Fibroblast of villous mesenchyme (primary cell): ENCODE results near the gene CDH22. TPM values are rescaled to one million over a fixed set of nuclear protein-coding genes. Genes with fewer than 3 reads are reported as not detected.

Experiments
- DNase-seq: peaks from one replicate; pipeline ENCODE4 v3.0.0-alpha.2; 2010; ENCODE audit warnings: low read depth
- H3K4me3 ChIP-seq: 2 replicates; pipeline ENCODE4 v1.5.1; 2011; ENCODE audit warnings: low read depth, mild to moderate bottlenecking, low read length
- CTCF ChIP-seq: IDR thresholded peaks from 2 replicates; pipeline ENCODE4 v1.5.1; 2012; ENCODE audit warnings: low read depth, mild to moderate bottlenecking, low read length; ENCODE audit not compliant: insufficient read depth
- total RNA-seq: library from RNA; depleted of rRNA; stranded (reverse); fragments of >200 nt; gene quantifications from 2 replicates; pipeline ENCODE4 v1.2.3, GENCODE V29; 2012

The CDH22 gene
- total RNA-seq, 1 donor = not detected

DNA sequence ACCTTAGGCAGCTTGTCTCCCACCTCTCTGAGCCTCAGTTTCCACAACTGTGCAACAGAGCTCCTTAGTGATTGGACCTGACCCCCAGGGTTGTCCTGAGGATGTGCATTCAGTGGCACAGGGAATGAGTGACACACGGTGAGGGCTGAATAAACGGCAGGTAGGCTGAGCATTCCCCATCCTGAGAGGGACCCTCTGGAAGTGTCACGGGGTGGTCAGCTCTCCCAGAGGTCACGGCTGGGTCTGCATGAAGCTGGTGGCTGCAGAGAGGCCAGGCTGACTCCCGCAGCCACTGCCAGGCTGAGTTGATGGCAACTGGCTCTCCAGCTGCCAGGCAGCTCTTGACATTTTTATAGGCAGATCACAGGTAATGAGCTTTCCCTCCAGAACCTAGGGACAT, 147.6 kb downstream of the CDH22 start:
- H3K4me3 ChIP-seq = no peak overlapping the region
- no peak for DNase-seq
- no peak for TF ChIP-seq CTCF

- no peak for DNase-seq
- TF ChIP-seq CTCF = no peak
- no peak overlapping the region for H3K4me3 ChIP-seq
Measured at GRCh38 chr20:46159101-46159897, 149.0 kb downstream of the CDH22 start.

DNA sequence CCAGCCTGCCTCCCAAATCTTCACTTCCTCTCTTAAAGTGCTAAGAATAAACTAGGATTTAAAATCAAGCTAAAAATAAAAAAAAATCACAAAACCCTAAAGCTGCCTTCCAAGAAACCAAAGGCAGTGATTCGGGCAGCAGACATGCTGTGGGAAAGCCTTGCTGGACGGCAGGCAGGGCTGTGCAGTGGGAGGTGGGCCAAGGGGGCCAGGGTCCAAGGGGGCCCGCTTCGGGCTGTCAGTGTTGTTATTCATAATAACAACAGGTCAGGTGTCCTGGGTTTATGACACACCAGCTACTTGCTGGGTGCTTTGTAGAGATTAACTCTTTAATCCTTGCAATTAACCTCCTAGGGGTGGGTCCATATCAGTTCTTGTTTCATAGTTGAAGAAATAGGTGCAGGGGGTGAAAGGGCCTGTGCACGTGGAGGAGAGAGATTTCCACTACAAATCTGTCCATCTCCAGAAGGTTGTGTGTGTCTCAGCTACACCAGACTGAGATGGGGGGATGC, 149.8 kb downstream of the CDH22 start:
- DNase-seq = no peak
- no peak for TF ChIP-seq CTCF
- no peak overlapping the region for H3K4me3 ChIP-seq

GRCh38 chr20:46157625-46158024, 150.7 kb downstream of the CDH22 start:
- no peak for DNase-seq
- no peak overlapping the region for H3K4me3 ChIP-seq
- TF ChIP-seq CTCF = no peak

- TF ChIP-seq CTCF = no peak
- no peak for DNase-seq
- H3K4me3 ChIP-seq = no peak overlapping the region
Measured at GRCh38 chr20:46157076-46157592, 151.2 kb downstream of the CDH22 start.

DNA sequence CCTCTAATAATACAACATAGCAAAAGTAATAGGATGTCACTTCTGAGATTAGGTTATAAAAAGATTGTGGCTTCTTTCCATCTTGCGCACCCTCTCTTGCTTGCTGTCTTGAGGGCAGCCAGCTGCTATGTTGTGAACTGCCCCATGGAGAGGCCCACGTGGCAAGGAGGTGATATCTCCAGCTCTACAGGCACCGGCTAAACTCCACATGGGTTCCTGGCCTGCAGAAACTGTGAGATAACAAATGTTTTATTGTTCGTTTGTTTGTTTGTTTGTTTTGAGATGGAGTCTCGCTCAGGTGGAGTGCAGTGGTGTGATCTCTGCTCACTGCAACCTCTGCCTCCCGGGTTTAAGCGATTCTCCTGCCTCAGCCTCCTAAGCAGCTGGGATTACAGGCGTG, 152.2 kb downstream of the CDH22 start:
- no peak for TF ChIP-seq CTCF

DNA sequence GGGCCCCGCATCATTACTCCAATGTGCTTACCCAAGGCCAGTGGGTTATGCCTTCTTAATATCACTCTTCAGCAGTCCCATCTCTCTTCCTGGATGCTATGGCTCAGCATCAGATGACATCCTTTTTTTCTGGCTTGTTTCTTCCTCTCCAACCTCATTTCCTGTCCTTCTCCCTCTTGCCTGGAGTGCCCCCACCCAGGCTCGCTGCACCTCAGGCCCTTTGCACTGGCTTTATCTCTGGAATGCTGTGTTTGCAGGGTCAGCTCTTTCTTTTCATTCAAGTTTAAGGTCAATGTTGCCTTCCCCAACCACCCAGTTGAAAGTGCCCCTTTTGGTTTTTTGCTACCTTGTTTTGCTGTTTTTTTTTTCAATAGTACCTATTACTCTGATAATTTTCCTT, 153.5 kb downstream of the CDH22 start:
- TF ChIP-seq CTCF = no peak
- no peak overlapping the region for H3K4me3 ChIP-seq
- no peak for DNase-seq

More for the DNA sequence above, 152.2 kb downstream of the CDH22 start:
- no peak overlapping the region for H3K4me3 ChIP-seq
- DNase-seq = no peak
